Right kidney (tissue), 1 donor: ENCODE measurements around the gene PTBP2.
"Not testable (repeated sequence)": the region's sequence is repeated elsewhere in the genome, so short reads cannot be mapped to it uniquely, and the experiment has no call there.

ENCODE experiments used
- DNase-seq: peaks from one replicate; pipeline ENCODE4 v3.0.0-alpha.2; 2016

Gene PTBP2

DNA sequence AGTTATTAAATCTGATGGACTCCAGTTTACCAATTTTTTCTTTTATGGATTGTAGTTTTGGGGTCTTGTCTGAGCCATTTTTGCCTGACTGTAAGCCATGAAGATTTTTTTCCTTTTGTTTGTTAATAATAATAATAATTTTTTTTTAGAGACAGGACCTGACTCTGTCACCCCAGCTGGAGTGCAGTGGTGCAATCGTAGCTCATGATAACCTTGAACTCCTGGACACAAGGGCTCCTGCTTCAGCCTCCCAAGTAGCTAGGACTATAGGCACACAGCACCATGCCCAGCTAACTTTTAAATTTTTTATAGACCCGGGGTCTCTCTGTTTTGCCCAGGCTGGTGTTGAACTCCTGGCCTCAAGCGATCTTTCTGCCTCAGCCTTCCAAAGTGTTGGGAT lies 6.3 kb downstream of the PTBP2 start:
- no peak for DNase-seq

DNA sequence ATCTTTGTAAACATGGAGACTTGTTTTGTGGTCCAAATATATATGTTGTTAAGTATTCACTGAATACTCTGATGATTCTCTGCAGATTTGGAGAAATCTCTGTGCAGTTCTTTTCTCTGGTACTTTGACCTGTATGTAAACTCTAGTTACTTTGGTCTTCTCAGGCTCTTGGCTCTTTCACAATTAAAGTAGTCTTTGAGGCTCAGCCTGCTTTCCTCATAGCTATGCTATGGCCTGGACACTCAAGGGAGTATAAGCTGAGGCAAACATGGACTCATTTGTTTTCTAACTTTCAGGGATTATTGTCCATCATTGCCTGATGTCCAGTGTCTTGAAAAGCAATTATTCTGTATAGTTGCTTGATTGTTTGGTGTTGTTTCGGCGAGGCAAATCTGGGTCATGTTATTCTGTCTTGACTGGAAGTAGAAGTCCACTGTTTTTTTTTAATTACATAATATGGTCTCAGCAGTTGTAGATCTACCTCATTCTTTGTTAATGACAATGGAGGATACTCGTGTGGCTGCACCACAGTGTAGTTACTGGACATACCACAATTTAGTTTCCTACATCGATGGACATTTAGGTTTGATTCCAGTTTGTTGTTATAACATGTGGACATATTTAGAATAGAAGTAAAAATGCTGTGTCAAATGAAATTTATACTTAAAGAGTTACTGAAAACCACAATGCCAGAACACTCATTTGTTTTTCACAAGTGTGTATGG lies 9.2 kb downstream of the PTBP2 start:
- DNase-seq, result no peak

DNA sequence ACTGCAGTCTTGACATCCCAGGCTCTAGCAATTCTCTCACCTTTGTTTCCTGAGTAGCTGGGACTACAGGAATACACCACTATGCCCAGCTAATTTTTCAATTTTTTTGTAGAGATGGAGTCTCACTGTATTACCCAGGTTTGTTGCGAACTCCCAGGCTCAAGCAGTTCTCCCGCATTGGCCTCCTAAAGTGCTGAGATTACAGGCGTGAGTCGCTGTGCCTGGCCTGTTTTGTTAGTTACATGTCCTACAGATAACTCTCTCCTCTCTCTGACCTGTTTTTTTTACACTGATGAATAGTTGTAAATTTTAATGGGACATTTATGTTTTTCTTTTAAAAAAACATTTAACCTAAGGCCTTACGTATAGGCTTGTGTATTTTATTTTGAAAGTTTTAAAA lies 19.8 kb downstream of the PTBP2 start:
- no peak for DNase-seq

- DNase-seq, result no peak
Observed at GRCh38 chr1:96746440-96747420, 25.1 kb downstream of the PTBP2 start.

- DNase-seq, result no peak
Observed at GRCh38 chr1:96747565-96747964, 26.0 kb downstream of the PTBP2 start.

DNA sequence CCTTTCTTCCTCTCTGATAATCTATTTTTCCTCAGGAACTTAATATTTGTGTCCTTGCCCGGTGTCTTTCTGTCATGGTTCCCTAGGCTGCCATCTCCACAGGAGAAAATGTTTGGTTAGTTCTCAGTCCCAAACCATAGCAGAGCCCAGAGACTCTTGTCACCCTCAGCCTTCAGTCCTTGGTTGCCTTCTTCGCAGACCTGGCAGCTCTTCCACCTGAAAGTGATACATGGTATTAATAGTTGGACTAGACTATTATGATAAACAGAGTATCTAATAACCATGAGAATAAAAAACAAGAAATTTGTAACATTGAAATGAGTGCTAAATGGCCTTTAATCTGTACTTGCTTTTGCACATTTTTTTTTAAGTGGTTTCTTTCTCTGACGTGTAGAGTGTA lies 26.5 kb downstream of the PTBP2 start:
- DNase-seq, result no peak

DNA sequence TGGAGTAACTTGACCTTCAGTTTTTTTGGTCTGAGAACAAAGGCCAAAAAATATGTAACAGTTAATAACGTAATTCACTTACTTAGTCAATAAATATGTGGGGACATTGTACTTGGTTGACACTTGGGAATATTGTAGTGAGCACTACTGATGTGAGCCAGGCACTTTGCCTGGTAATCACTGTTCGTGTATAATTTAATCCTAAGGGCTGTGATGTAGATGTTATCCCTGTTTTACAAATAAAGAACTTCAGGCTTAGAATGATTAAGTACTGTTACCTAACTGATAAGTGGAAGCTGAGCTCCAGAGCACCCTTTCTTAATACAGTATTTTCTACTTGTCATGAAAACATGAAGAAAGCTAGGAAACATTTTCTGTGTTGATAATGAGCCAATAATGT lies 28.0 kb downstream of the PTBP2 start:
- no peak for DNase-seq

GRCh38 chr1:96752394-96752793 lies 30.8 kb downstream of the PTBP2 start:
- no peak for DNase-seq

- no peak for DNase-seq
Observed at GRCh38 chr1:96756789-96757188, 35.2 kb downstream of the PTBP2 start.

DNA sequence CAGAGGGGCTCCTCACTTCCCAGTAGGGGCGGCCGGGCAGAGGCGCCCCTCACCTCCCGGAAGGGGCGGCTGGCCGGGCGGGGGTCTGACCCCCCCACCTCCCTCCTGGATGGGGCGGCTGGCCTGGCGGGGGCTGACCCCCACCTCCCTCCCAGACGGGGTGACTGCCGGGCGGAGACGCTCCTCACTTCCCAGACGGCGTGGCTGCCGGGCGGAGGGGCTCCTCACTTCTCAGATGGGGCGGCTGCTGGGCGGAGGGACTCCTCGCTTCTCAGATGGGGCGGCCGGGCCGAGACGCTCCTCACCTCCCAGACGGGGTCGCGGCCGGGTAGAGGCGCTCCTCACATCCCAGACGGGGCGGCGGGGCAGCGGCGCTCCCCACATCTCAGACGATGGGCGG lies 41.0 kb downstream of the PTBP2 start:
- not testable (repeated sequence) for DNase-seq

- no peak for DNase-seq
Observed at GRCh38 chr1:96763514-96763913, 41.9 kb downstream of the PTBP2 start.

- DNase-seq, result no peak
Observed at GRCh38 chr1:96764469-96764868, 42.9 kb downstream of the PTBP2 start.

DNA sequence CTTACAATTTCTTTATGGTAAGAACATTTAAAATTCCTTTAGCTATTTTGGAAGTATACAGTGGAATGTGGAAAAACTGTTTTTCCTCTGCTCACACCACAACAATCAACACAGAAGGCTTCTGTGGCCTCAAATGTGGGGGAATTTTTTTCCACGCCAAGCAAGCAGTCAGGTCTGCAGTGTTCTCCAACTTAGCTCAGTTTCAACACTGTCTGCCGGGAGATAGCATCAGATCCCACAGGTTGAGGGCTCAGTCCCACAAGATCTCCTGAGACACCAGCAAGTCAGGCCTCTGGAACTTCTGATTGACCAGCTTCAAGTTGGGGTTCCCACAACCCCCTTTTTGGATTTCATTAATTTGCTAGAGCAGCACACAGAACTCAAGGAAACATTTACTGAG lies 50.3 kb downstream of the PTBP2 start:
- no peak for DNase-seq

- DNase-seq, result no peak
Observed at GRCh38 chr1:96772349-96772748, 50.8 kb downstream of the PTBP2 start.

- no peak for DNase-seq
Observed at GRCh38 chr1:96772972-96773371, 51.4 kb downstream of the PTBP2 start.

DNA sequence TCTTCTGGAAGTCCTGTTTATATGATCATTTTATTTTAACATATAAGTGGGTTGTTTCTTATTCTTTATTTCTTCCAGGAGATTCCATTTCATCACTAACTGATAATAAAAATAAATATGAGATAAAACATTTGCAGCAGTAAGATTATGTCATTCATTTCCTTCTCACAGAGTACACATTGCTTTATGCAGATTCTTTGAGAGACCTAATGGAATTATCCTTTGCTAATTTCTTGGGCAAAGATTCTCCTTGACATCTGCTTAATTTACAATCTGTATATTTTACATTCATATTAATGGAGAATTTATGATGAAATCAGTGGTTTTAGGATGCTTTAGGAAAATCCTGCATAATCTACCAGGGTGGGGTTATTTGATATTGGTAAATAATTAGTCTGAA lies 60.6 kb downstream of the PTBP2 start:
- DNase-seq, result no peak

DNA sequence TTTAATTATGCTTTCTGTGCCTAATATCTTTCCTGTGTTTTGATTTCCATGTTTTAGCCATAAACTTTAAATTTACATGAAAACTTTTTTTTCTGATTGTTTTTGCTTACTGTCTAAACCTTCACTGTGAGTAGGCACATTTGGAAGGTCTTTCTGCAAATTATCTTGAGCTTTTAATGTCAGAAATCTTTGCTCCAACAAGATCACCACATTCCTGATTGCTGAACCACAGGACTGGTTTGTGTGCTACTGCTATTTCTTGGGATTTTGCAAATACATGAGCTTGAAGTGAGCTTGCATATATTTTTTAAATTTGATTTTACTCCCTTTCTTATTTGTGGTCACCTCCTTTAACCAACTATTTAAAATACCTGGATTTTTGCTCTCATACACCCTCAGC lies 61.3 kb downstream of the PTBP2 start:
- DNase-seq, result no peak

GRCh38 chr1:96790599-96790998 lies 69.0 kb downstream of the PTBP2 start:
- no peak for DNase-seq

- DNase-seq, result no peak
Observed at GRCh38 chr1:96792220-96792619, 70.6 kb downstream of the PTBP2 start.

DNA sequence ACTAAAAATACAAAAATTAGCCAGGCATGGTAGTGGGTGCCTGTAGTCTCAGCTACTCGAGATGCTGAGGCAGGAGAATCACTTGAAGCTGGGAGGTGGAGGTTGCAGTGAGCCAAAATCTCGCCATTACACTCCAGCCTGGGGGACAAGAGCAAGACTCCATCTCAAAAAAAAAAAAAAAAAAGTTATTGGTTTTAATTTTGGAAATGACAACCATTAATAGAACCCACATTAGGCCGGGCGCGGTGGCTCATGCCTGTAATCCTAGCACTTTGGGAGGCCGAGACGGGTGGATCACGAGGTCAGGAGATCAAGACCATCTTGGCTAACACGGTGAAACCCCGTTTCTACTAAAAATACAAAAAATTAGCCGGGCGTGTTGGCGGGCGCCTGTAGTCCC lies 80.1 kb downstream of the PTBP2 start:
- not testable (repeated sequence) for DNase-seq

DNA sequence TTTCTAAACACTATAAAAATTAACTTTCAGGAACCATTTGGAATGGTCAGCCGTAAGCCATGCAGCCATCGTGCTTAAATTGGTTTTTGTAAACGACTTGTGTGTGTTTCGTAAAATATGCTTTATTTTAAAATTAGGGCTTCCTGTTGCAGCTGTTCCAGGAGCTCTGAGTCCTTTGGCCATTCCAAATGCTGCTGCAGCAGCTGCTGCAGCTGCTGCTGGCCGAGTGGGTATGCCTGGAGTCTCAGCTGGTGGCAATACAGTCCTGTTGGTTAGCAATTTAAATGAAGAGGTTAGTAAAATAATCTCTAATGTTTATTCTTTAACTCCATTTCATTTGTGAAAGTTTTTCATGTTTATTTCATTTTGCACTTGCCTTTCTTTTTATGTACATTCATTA lies 83.1 kb downstream of the PTBP2 start:
- DNase-seq, result no peak

DNA sequence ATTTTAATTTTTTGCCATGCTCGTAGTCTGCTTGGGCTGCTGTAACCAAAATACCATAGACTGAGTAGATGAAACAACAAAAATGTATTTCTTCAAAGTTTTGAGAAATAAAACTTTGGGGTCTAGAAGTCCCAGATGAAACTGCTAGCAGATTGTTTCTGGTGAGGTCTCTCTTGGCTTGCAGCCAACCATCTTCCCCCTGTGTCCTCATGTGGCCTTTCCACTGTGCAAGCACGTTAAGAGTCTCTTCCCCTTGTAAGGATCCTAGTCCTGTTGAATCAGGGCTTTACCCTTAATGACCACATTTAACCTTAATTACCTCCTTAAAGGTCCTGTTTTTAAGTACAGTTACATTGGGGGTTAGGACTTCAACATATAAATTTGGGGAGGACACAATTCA lies 86.6 kb downstream of the PTBP2 start:
- no peak for DNase-seq

GRCh38 chr1:96815914-96816313 lies 94.3 kb downstream of the PTBP2 start:
- DNase-seq, result no peak

DNA sequence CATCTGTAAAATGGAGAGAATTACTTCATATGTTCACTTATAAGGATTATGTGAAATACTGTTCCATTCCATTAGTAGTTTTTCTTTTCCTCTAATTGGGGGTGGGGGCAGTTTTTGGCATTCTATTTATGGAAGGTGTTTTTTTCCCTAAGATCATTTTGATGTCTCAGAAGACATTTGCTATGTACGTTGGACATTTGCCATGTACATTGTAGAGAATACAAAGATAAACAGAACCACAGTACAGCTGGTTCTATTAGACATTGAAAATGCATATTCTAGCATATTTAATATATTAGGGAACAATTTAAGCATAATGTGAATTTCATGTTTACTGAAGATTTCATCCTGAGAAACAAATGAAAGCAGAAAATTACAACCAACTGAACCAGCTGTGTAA lies 98.5 kb downstream of the PTBP2 start:
- DNase-seq, result no peak
